BLaER1 (cell line): ENCODE data around the gene SMG9.

Experiments used
- H3K27ac ChIP-seq: shearing (Covaris generic); formaldehyde crosslinking; 2 replicates; pipeline ENCODE4 v1.8.1; 2022
- H3K27me3 ChIP-seq: shearing (Covaris generic); formaldehyde crosslinking; 2 replicates; pipeline ENCODE4 v1.8.1; 2022
- H3K36me3 ChIP-seq: shearing (Covaris generic); formaldehyde crosslinking; 2 replicates; pipeline ENCODE4 v1.8.1; 2022
- H3K4me1 ChIP-seq: shearing (Covaris generic); formaldehyde crosslinking; 2 replicates; pipeline ENCODE4 v1.8.1; 2022
- H3K4me2 ChIP-seq: shearing (Covaris generic); formaldehyde crosslinking; 2 replicates; pipeline ENCODE4 v1.8.1; 2022
- H3K4me3 ChIP-seq: shearing (Covaris generic); formaldehyde crosslinking; 2 replicates; pipeline ENCODE4 v1.8.1; 2022
- H3K9ac ChIP-seq: shearing (Covaris generic); formaldehyde crosslinking; 2 replicates; pipeline ENCODE4 v1.8.1; 2022
- H3K9me3 ChIP-seq: shearing (Covaris generic); formaldehyde crosslinking; 2 replicates; pipeline ENCODE4 v1.8.1; 2022
- H4K20me1 ChIP-seq: shearing (Covaris generic); formaldehyde crosslinking; 2 replicates; pipeline ENCODE4 v1.8.1; 2022
- Cebpa-rat ChIP-seq: shearing (Covaris generic); IDR thresholded peaks from 2 replicates; pipeline ENCODE4 v1.8.1; 2022

SMG9 gene

DNA sequence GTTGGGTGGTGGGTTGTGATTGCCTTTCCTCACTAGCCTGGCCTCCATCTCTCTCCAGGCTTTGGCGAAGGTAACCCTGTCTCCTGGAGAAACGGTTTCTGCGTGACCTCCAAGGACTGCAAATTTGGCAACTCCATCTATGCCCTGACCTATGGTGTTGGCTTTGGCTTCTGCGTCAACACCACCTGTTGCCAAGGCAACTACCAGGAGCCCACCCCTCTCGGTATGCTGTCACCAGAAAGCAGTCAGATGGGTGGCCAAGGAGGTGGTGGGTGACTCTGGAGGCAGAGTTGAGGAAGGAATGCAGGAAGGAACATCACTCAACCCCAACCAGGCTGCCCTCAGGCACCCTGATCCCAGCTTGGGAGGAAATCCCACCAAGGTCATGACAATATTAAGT, 57.5 kb downstream of the SMG9 start:
- no peaks in the 10 kb centered on the region for H3K27me3 ChIP-seq
- no peak overlapping the region for H3K4me2 ChIP-seq
- no peak overlapping the region for H3K4me3 ChIP-seq
- peaks cover 21% of the 10 kb centered on the region for H3K4me1 ChIP-seq
- no peak for TF ChIP-seq Cebpa-rat
- H3K9ac ChIP-seq, result no peak overlapping the region
- no peak overlapping the region for H3K27ac ChIP-seq
- no peaks in the 10 kb centered on the region for H3K36me3 ChIP-seq
- peaks cover 22% of the 10 kb centered on the region for H3K9me3 ChIP-seq
- no peaks in the 10 kb centered on the region for H4K20me1 ChIP-seq

DNA sequence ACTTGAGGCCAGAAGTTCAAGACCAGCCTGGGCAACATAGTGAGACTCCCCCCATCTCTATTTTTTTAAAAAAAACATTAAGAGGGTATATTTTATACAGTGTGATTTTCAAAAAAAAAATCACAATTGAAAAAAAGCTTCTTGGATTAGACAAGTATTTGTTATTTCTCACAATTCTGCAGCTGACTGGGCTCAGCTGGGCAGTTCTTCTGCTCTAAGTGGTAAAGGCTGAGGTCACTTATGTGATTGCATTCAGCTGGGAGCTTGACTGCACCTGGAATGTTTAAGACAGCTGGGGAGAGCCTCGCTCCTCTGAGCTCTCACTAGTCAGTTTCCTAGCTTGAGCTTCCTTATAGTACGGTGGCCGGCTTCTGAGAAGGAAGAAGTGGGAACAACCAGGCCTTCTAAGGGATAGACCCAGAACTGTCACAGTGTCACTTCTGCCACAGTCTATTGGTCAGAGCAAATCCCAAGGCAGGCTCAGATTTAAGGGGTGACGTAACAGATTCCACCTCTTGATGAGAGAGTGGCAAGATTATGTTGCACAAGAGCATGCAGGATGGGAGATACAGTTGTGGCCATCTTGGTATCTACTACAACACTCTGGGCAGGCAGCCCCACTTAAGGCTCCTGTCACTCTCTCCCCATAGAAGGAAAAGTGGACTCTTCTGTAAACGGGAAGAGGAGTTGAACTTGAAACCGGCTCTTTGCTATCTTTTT, 58.6 kb downstream of the SMG9 start:
- Histone ChIP-seq H3K4me1 (peaks cover 16% of the 10 kb centered on the region), H3K9me3 (peaks cover 33% of the 10 kb centered on the region), H3K36me3 (no peaks in the 10 kb centered on the region), H3K4me3 (no peak overlapping the region), H4K20me1 (no peaks in the 10 kb centered on the region), H3K27ac (no peak overlapping the region), H3K27me3 (no peaks in the 10 kb centered on the region), H3K4me2 (no peak overlapping the region), H3K9ac (no peak overlapping the region)
- TF ChIP-seq Cebpa-rat, result no peak

DNA sequence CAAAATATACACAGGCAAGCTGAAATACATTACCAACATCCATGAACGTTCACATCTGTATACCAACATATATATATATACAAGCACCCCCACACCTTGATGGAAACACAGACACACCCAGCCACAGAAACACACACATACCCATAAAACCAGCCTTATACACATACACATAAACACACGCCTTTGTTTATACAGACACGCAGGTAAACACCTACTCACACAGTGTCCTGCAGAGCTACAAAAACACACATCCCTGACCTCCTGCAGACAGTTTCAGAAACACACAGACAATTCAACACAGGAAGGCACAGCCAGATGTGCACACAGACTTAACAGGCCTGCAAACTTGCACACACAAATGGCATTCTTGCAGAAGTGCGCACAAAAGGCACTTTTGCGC, 60.2 kb downstream of the SMG9 start:
- Histone ChIP-seq H3K4me2 (no peak overlapping the region), H3K9ac (no peak overlapping the region), H3K9me3 (peaks cover 47% of the 10 kb centered on the region), H3K4me3 (no peak overlapping the region), H3K27me3 (no peaks in the 10 kb centered on the region), H3K27ac (no peak overlapping the region), H4K20me1 (no peaks in the 10 kb centered on the region), H3K4me1 (no peaks in the 10 kb centered on the region; the same call in 1 of the 2 replicates), H3K36me3 (no peaks in the 10 kb centered on the region)
- TF ChIP-seq Cebpa-rat, result no peak

DNA sequence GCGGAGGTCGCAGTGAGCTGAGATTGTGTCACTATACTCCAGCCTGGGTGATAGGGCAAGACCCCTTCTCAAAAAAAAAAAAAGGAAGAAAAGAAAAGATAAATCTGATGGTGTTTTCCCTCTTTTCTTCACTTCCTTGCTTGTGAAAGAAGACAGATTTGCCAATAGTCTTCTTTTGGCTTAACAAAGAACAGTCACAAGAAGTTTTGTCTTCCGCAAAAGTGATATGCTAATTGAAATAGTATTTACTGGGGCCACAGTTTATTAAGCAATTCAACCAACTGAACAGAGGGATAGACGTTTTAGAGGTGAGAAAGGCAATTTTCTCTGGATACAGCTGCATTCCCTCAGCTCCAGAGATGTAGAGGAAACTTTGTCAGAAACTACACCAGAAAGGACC, 61.9 kb downstream of the SMG9 start:
- no peak overlapping the region for H3K9ac ChIP-seq
- H3K9me3 ChIP-seq, result peaks cover 47% of the 10 kb centered on the region
- H3K36me3 ChIP-seq, result no peaks in the 10 kb centered on the region
- no peak overlapping the region for H3K27ac ChIP-seq
- no peaks in the 10 kb centered on the region for H3K27me3 ChIP-seq
- H4K20me1 ChIP-seq, result no peaks in the 10 kb centered on the region
- H3K4me2 ChIP-seq, result no peak overlapping the region
- H3K4me1 ChIP-seq, result no peaks in the 10 kb centered on the region
- H3K4me3 ChIP-seq, result no peak overlapping the region
- TF ChIP-seq Cebpa-rat, result no peak

DNA sequence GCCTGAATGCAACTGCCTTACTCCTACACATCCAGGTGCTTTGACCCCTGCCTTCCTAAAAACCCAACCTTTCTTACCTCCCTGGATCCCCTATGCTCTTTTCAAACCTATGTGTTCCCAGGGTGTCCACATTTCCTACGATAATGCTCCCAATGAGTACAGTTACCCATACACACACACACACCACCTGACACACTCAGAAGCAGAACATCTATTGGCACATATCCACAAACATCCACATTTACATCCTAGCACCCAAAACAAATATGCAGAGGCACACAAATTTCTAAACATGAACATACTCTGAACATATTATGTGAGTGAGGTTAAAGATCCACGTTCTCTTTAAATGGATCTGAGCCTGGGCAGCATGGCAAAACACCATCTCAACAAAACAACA, 62.4 kb downstream of the SMG9 start:
- H3K9ac ChIP-seq, result no peak overlapping the region
- no peak overlapping the region for H3K4me2 ChIP-seq
- TF ChIP-seq Cebpa-rat, result no peak
- no peaks in the 10 kb centered on the region for H3K4me1 ChIP-seq
- no peaks in the 10 kb centered on the region for H3K27me3 ChIP-seq
- H3K27ac ChIP-seq, result no peak overlapping the region
- H3K9me3 ChIP-seq, result peaks cover 47% of the 10 kb centered on the region
- no peaks in the 10 kb centered on the region for H3K36me3 ChIP-seq
- no peaks in the 10 kb centered on the region for H4K20me1 ChIP-seq
- H3K4me3 ChIP-seq, result no peak overlapping the region

DNA sequence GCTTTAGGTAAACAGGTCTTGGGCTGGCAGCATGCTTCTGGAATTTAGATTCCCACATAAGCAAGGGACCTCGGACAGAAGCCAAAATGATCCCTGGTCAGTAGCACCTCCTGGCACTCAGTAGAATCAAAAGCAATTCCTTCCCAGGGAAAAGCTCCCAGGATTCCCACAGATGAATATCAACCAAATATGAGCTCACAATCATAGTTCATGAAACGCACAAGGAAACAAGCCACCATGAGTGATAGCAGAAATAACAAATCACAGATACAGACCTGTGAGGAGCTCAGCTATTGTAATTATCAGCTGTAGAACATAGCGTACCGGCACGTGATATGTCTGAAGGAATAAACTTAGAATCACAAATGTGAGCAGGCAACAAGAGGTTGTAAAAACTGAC, 63.0 kb downstream of the SMG9 start:
- Histone ChIP-seq H3K4me3 (0 out of 2 replicates have a peak overlapping the region, but pooled peaks have one; percentile 5), H3K36me3 (no peaks in the 10 kb centered on the region), H3K4me1 (no peaks in the 10 kb centered on the region), H3K9me3 (peaks cover 44% of the 10 kb centered on the region), H3K27me3 (no peaks in the 10 kb centered on the region), H3K27ac (no peak overlapping the region), H3K4me2 (no peak overlapping the region), H3K9ac (no peak overlapping the region), H4K20me1 (no peaks in the 10 kb centered on the region)
- no peak for TF ChIP-seq Cebpa-rat

DNA sequence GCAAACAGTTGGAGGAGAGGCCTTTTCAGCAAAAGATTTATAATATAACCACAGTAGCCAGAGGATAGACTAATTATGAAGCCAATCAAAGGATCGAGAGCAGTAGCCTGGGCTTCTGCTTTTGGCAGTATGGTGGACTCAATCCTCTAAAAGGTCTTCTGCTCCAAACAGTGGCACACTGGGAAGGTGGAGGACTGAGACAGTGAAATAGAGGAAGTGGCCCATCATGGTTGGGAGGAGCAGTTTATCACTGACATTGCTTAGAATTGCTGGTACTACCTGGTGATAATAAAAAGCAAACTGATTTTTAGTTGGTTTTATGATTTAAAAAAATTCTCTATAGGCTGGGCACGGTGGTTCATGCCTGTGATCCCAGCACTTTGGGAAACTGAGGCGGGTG, 63.9 kb downstream of the SMG9 start:
- H3K4me1 ChIP-seq, result no peaks in the 10 kb centered on the region
- no peaks in the 10 kb centered on the region for H4K20me1 ChIP-seq
- H3K27ac ChIP-seq, result no peak overlapping the region
- no peaks in the 10 kb centered on the region for H3K27me3 ChIP-seq
- H3K9ac ChIP-seq, result no peak overlapping the region
- H3K4me2 ChIP-seq, result no peak overlapping the region
- no peak for TF ChIP-seq Cebpa-rat
- H3K36me3 ChIP-seq, result no peaks in the 10 kb centered on the region
- no peak overlapping the region for H3K4me3 ChIP-seq
- H3K9me3 ChIP-seq, result peaks cover 35% of the 10 kb centered on the region

DNA sequence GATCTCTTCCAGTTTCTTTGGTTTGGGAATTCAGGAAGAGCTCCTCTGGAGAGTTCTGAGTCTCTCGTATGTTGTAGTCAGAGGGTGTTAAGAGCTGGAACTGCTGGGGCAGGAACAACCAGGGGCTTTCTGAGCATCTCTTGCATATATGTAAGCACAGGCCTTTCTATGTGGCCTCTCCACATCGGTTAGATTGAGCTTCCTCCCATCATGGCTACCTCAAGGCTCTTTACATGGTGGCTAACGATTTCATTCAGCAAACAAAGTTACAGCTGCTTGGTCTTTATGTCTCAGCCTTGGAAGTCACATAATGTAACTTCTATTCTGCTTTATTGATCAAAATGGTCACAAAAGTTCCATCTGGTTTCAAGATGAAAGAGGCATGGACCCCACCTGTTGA, 64.3 kb downstream of the SMG9 start:
- no peak for TF ChIP-seq Cebpa-rat
- H3K27me3 ChIP-seq, result no peaks in the 10 kb centered on the region
- no peak overlapping the region for H3K4me3 ChIP-seq
- H4K20me1 ChIP-seq, result no peaks in the 10 kb centered on the region
- H3K4me2 ChIP-seq, result no peak overlapping the region
- no peaks in the 10 kb centered on the region for H3K36me3 ChIP-seq
- H3K4me1 ChIP-seq, result no peaks in the 10 kb centered on the region
- H3K27ac ChIP-seq, result no peak overlapping the region
- peaks cover 30% of the 10 kb centered on the region for H3K9me3 ChIP-seq
- H3K9ac ChIP-seq, result no peak overlapping the region

DNA sequence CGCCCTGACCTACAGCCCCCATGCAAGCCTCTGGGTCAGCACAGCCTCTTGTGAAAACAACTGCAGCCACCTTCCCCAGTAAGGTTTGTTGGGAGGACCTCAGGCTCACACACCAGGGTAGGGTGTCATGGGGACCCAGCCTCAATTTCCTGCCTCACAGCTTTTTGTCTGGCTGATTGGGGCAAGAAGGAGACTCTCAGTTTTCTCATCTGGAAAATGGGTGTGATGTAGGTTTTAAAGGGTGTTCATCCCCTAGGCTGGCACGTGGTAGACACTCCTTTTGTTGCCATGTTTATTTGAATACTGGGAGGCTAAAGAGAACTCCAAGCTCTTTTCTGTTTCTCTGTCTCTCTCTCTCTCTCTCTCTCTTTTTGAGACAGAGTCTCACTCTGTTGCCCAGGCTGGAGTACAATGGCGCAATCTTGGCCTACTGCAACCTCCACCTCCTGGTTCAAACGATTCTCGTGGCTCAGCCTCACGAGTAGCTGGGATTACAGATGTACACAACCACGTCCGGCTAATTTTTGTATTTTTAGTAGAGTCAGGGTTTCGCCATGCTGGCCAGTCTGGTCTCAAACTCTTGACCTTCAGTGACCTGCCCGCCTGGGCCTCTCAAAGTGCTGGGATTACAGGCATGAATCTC, 66.6 kb downstream of the SMG9 start:
- Histone ChIP-seq H3K9ac (no peak overlapping the region), H3K4me1 (no peaks in the 10 kb centered on the region), H4K20me1 (no peaks in the 10 kb centered on the region), H3K27ac (no peak overlapping the region), H3K4me2 (no peak overlapping the region), H3K36me3 (no peaks in the 10 kb centered on the region), H3K27me3 (no peaks in the 10 kb centered on the region), H3K9me3 (peaks cover 30% of the 10 kb centered on the region), H3K4me3 (no peak overlapping the region)
- TF ChIP-seq Cebpa-rat, result no peak

DNA sequence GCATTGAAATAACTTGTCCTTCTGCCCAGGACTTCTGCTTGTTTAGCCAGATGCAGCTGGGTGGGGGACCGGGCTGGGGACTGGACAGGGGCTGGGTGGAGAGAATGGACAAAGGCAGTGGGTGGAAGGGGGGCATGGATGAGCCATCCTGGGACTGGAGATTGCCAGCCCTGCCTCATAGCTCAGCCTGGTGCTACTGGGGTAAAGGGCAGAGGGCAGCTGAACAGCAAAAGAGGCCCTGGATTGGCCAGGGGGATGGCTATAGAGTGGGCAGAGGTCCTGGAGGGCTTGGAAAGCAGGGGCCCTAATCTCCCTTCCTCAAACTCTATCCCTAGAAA, 67.1 kb downstream of the SMG9 start:
- Histone ChIP-seq H3K27ac (no peak overlapping the region), H3K9me3 (peaks cover 28% of the 10 kb centered on the region)

More for the DNA sequence above, 67.1 kb downstream of the SMG9 start:
- no peak for TF ChIP-seq Cebpa-rat
- Histone ChIP-seq H3K36me3 (no peaks in the 10 kb centered on the region), H3K9ac (no peak overlapping the region), H3K4me1 (no peaks in the 10 kb centered on the region), H3K27me3 (no peaks in the 10 kb centered on the region), H3K4me3 (no peak overlapping the region), H4K20me1 (no peaks in the 10 kb centered on the region), H3K4me2 (no peak overlapping the region)
